ENCODE data around the gene NLGN4Y.
"Not testable (repeated sequence)": the region's sequence is repeated elsewhere in the genome, so short reads cannot be mapped to it uniquely, and the experiment has no call there.

The NLGN4Y gene

GRCh38 chrY:14860448-14860847 lies 336.1 kb downstream of the NLGN4Y start:
- DNase-seq: no peak

GRCh38 chrY:14861033-14861432 lies 336.7 kb downstream of the NLGN4Y start:
- not testable (repeated sequence) for DNase-seq

GRCh38 chrY:14871971-14872370 lies 347.6 kb downstream of the NLGN4Y start:
- no peak for DNase-seq
